ENCODE data around the gene PLEKHA7.
A peak's percentile ranks its signal among the peaks of the same experiment; 100 is the strongest.

Gene PLEKHA7

DNA sequence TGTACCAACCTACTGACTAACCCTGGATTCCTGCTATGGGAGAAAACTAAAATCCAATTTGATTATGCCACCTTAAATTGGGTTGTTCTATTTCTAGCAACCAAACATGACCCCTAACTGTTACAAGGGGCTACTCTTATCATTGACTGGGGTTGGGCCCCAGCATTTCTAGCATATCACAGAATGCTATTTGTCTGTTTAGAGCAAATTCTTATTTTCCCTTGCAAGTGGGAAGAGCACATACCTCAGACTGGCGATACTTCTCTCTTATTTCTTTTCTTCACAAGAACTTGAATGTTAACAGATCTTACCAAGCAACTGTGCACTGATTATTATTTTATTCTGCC, 182.0 kb downstream of the PLEKHA7 start:
- DNase-seq, result no peak

DNA sequence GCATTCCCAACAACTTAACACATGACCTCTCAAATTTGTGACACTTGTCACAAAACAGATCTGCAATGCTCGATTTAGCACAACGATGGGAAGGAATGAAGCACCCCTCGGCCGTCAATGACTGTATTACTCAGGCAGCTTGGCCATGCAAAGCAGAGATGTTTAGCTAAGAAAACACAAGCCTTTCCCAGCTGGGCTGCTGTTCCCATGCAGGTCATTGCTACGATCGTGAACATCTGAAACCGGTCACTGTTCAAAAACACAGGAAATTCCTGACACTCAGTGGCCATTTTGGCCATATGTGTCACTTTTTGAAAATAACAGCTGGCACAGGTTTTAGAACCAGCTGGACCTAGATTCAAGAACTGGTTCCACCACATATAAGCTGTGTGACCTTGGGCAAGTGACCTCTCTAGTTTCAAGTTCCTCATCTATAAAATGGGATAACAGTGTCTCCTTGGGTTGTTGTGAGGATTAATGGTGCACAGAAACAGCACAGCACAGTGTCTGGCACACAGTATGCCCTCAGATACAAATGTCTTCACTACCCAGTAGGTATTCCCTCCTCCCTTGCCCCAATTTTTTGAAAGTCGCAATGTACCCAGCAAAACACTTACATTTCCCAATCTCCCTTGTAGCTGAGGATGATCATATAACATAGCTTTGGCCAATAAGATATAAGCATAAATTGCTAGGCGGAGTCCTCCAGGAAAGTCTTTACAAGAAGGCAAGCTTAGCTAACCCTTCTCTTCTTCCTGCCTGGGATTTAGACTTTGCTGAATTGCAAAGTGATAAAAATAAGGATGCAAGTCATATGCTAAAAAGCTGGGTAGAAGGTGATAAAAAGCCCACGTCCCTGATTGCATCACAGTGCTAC, 182.7 kb downstream of the PLEKHA7 start:
- no peak for DNase-seq

DNA sequence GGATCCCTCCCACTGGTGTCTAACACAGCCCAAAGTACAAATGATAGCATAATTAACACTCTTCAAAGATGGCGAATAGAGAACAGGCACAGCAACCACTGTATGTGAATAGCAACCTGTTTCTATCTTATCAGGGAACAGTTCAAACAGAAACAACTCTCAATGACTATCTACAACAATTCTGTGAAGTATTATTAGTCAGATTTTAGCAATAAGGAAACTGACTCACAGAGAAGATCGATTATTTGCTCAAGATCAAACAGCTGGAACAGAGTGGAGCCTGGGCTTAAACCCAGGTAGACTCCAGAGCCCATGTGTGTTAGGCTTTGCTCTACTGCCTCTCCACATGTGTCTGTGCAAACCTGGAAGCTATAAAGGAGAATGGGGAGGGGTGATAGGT, 187.1 kb downstream of the PLEKHA7 start:
- DNase-seq, result no peak

DNA sequence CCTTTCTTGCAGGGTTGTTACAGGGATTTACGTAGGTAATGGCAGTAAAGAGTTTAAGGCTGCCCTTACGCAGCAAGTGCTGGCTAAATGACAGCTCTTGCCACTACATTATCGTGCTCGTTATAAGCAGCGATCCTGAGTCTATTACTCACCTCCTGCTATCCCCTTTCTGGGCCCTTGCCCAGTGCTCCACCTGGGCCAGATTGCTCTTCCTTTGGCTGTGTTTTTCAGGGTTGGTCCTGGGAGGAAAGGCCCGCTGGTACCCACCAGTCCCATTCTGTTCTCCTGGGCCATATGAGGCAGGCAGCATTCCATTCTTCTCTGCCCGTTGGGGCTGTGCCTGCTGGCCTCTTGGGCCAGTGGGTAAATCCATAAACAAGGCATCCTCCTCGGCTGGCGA, 188.2 kb downstream of the PLEKHA7 start:
- DNase-seq, result no peak

DNA sequence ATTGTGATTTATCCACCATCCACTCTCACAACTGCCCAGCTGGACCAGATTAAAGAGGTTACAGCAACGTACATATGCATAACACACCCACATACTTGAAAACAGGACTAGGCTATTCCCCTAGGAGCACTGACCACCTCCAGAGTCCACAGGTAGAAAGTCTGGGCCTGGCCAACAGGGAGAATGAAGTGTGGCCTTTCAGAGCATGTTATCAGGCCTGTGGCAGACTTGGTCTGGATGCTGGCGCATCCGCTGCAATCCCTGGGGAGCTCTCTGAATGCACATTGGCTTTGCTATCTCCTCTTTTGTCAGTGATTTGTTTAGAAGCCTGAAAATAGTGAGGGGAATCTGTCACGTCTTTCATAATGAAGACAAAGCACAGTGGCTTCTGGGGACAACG, 189.1 kb downstream of the PLEKHA7 start:
- DNase-seq, result no peak

DNA sequence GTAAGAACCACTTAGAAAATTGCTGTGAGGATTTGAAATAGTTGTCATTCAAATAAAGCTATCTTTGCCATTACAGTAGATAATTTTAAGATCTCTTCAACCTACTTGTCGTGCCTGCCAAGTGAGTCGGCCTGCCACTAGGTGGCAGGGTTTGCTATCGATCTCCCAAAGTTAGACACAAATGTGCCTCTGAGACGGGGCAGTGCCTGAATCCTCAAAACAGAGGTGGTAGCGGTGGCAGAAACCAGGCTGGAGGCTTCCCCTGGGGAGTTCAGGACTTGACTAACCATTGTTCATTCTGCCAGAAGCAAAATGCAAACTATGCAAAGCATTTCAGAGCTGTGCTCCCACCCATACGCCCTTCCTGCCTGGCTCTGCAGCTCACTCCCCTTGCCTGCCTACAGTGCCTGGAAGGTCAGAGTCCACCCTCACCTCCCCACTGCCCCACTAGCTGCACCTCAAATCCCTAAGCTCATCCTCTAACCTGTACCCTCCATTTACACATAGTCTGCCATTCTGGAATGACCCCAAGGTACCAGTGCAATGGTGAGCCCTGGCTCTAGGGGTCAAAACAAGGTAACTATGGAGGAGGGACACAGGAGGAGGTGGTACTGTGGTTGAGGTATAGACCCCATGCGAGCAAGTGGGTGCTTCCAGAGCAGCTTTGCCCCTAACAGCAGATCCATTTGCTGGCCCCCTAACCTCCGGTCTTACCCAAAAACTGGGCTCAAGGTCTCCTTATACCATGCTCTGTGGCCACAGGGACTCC, 193.7 kb downstream of the PLEKHA7 start:
- DNase-seq, result peak; percentile 22

DNA sequence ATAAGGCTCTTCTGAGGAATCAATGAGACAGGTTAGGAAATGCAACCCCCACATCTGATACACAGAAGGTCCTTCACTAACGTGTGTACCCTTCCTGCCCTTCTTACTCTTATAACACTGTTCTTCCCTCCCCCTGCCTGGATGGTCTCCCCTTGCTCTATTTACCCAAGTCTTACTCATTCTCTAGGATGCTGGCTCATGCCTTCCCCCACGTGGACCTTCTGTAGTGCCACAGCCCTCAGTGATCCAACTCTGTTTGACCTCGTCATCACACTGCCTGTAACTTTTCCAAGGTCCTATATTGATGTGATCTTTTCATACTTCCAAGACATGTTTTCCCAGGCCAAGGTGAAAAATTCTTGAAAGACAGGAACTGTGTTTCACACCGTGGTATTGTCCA, 195.9 kb downstream of the PLEKHA7 start:
- no peak for DNase-seq

DNA sequence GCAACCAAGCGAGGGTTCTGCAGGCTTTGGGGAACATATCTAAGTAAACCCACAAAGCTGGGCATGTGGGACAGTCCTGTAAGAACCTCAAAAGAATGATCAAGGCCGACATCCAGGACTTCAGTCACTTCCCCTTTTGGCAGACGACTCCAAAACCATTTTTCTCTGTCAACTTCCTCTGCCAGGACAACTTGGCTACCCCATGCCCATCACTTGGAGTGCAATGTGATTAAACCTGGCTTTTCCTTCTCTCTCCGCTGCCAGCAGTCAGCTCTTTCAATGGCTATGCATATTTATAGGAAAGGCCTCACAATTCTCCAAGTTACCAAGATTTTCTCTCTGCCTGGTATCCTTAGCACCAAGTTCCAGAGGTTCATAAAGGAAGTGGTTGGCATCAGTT, 196.9 kb downstream of the PLEKHA7 start:
- no peak for DNase-seq

DNA sequence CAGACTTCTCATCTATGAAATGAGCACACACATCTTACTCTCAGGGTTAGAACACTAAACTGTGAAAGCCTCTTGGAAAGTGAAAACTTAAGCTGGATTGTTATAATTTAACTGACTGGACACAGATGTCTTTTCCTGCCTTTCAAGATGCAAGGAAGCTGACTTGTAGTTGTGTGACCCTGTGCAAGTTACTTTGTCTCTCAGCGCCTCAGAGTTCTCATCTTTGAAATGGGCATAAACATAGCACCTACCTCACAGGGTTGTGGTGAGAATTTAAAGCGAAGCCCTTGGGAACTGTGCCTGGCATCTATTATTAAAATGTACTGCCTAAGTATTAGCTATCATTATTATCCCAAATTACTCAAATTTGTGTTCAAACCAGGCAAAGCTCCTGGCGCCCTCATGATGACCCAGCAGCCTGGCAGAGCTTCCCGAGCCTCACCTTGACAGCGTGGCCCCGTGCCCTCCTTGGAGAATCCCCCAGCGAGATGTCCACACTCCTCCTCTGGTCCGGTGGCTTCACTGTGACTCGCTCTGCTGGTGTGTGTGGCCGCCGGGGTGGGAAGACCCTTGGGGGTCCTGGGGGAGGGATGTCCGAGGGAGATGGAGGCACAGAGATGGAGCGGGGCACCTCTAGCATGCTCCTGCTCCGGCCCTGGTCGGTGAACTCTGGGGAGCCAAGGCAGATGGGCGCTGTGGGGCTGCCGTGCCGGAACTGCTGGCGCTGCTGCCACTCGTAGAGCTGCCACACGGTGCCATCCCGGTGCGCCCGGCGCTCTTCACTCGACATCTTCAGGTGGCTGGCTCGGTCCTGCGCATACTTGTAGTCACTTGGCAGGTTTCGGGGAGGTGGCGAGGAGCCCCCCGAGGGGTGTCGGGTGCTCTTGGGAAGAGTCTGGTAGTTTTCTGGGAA, 197.6 kb downstream of the PLEKHA7 start:
- DNase-seq, result no peak

DNA sequence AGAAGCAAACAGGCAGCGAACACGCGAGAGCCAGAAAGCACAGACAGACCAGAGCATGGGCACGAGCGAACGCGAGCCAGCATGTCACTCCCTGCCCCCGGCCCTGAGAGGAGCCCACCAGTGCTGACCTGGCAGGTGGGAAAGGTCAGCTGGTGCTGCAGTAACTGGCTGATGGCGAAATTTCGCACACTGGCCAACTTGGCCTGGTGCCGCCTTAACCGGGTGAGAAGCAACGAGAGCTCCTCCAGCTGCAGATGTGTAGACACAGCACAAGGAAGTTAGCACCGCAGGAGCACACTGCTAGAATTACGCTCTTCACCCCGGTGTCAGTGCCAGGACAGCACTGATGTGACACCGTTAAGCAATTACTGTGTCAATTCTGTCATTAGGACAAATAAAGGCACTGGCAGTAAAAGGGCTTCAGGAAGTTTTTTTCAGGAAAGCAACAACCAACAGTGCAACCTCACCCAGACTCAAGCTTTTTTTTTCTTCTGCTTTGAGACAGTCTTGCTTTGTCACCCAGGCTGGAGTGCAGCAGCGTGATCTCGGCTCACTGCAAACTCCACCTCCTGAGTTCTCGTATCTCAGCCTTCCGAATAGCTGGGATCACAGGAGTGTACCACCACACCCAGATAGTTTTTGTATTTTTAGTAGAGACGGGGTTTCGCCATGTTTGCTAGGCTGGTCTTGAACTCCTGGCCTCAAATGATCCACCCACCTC, 199.0 kb downstream of the PLEKHA7 start:
- no peak for DNase-seq

DNA sequence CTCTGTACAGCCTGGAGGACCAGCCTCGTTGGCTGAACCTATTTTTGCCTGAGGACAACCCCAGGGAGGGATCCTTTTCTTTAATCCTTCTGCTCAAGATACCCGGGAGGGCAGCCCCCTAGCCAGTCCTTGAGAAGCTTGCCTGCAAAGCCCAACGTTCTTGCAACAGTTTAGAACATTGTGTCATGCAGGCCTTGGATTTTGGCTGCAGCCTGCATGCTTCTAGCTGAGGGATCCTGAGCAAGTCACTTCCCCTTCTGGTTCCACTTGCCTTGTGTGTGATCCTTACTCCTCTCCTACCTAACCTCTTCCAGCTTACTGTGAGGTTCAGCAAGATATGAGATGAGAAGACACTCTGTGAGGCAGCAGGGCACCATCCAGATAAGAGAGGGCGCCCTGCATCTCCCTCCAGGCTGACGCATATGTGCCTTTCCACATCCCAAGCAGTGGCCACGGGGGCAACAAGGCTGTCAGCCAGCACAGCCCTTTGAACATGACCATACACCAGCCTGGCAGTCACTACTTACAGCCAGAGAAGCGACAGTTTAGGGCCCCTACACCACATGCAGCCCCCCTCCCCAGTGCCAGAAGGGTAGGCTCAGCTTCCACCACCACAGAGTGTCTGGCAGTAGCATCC, 199.7 kb downstream of the PLEKHA7 start:
- no peak for DNase-seq

DNA sequence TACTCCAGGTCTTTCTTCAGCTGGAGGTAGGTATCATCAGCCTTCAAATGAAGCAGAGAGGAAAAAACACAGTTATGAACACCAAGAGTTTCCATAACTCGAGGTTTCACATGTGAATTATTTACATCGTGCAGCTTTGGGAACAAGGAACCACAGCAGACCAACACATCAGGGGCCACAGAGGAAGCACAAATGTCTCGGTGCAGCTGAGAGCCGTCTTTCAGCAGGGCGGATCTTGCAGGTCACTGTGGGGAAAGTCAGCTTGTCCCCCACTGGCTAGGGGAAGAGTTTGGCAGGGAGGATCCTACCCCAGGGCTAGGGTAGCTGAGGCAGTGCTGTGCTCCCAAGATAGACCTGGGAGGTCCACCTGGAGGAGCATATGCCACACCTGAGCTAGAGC, 201.1 kb downstream of the PLEKHA7 start:
- DNase-seq, result no peak

DNA sequence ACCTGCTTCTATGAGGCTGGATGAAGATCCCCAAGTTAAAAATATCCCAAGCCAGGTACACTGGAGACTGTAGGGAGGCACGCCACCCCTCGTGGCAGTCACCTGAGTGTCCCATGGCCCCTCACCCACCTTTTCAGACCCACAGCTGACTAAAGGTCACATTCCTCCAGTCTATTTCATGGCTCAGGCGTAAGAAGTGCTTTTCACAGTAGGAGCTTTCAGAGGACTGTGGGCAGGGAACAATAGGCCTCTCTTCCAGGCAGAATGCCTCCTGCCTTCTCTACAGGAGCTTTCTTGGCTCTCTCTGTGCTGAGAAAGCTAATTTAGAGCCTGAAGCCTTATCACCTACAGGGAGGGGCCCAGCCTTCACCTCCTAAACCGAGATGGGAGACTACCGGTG, 201.9 kb downstream of the PLEKHA7 start:
- no peak for DNase-seq

DNA sequence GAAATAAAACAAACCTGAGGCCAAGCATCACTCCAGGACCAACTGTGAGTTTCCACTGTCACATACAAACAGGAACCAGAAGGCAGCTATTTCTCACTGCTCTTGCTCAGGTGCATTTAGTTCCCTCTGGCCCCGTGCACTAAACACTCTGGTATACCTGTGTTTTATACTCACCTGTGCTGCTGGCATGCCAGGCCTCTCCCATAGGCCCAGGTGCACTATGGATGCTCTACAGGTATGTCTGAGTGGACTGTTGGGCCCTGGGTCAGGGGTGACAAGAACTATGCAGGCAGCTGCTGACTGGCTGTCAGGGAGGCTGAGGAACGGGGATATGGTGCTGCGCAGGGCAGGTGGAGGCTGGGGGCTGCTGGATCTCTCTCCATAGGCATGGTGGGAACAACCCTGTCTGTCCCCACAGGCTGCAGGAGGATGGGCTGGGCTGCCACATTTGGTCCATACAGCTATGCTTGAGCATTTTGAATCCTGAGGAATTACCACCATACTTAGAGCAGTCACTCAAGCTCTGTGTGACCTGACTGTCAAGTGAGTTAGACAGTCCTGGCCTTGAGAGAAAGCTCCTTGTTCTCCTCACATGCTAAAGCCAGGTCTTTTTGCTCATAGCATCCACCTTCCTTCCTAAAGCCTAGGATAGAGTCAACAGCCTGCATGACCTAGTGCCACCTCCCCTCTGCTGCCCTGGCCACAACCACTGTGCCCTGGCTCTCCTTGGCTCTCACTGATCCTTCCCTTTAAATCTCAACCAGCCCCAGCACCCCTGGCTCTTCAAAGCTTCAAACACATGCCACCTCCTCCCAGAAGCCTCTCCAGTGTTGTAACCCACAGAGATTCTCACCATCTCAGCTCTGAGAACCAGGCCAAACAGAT, 202.8 kb downstream of the PLEKHA7 start:
- DNase-seq, result no peak

DNA sequence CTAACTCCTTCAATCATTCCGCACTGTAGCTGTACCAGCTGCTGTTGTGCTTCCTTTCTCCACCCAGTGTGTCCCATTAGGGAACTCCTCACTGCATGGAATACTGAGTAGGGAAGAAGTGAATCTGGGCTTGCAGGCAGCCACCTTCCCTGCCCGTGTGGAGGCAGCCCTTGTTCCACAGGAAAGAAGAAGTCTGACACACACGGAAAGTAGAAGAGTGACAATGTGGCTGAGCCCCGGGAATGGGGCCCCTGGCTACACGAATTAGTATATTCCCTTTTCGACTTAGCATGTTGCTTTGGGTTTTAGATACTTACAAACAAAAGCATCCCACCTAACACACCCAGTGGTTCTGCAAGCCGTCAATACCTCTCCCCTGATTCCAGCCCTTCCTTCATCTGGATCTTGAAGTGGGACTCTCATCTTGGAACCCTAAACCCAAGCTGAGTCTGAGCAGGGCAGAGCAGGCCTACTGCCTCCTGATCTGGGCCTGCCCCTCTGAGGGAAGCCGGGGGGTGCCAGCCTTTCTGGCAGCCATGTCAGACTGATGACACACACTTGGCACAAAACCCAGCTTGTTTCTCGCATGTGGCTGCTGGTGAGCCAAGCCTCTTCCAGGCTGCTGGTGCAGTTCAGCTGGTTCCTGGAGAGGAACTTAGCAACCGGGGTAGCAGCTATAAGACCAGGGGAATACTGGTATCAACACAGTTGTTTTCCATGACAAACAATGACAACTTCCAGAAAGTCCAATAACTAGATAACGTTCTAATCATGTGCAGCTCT, 204.1 kb downstream of the PLEKHA7 start:
- no peak for DNase-seq

DNA sequence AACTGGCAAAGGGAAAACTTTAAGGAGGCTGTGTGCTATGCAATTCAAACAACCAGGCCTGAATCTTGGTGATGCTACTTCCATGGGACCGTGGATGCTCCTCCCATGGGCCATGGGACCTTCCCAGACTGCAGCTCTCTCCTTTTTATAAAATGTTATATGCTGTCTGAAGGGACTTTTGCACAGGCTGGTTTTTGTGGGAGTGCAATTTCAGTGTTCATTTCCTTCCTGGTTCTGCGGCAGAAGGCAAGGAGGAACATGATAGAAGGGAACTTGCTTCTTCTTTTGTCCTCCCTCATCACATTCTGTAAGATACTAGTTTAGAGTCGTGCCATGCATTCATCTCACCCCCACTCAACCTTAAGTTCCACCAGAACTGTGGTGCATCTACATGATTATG, 206.9 kb downstream of the PLEKHA7 start:
- DNase-seq, result no peak

DNA sequence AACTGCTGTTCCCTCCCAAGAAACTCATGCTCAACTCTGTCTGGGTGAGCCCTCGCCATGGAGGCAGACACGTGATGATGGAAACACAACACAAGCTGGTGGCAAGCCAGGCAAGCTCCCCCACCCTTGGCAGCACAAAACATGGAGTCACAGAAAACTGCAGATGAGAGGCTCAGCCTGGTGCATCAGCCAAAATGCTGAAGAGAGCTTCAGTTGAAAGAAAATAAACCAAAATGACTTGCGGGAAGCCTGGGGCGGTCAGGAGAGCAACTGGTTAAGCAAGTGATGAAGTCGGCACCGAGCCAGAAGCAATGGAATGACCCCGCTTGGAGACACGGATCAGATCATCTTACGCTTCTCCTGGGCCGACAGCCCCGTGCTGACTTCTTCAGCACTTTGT, 207.4 kb downstream of the PLEKHA7 start:
- no peak for DNase-seq

DNA sequence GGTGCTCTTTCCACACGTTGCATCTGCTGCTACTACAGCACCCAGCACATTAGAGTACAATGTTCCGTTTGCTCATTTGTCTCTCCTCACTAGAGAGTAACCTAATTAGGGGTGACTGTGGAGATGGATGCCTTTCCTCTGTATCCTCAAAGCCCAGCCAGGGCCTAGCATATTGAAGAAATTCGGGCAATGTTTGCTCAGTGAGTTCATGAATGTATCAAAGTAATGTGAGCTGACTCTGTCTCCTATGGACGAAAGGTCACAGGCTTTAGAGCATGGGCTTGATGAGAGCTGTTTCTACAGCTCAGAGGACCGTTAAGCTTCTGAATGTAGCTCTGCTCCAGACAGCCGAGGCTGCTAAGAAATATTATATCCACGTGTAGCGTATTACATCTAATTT, 208.3 kb downstream of the PLEKHA7 start:
- DNase-seq, result no peak

DNA sequence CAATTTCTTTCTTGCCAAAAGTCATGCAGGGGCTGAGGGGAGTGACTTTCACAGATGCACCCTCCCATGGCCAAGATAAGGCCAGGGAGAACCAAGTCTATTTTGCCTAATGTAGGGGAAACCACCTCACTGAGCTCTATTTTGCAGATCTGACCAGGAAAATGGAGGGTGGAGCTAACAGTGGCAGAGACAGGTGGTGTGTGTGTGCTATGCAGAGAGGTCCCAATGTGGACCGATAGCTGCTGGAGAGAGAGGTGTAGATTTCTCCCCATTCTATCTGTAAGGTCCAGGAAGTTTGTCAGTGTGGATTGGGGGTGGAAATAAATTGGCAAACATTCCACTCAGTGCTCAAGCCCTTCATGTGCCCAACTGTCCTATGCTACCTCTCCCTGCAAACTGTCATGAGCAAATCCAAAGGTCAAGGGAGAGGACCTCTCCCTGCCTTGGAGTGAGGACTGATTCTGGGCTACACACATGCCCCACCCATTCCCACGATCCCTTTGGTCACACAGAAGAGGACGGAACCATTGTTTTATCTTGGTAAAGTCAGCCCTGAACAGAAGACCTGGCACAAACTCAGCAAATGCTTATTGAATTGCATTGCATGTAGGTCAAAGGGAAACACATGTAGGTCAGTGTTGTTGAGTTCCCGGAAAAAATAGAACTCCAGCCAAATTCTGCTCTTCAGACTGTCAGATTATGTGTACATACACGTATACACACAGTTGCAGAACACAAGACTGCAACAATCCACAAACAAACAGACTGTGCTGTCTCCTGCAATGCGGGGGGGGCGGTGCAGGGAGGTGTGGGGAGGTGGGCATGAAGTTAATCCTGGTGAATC, 209.9 kb downstream of the PLEKHA7 start:
- no peak for DNase-seq
